GM19328 (cell line): Measurements from ENCODE around the gene TMEM169.

Experiments
- ATAC-seq: cut with Tn5 transposase; IDR thresholded peaks from one replicate; pipeline ENCODE4 v1.9.1; 2021; ENCODE audit warnings: mild to moderate bottlenecking, moderate library complexity; ENCODE audit not compliant: unreplicated experiment

TMEM169 gene

GRCh38 chr2:216081487-216082116 lies at the start of gene TMEM169, which contains the start of gene PECR:
TSS of gene TMEM169 (plus strand) at chr2:216081919. CDS start at chr2:216095964, 14,045 bp downstream.
TSS of gene PECR (minus strand) at chr2:216081809. CDS start at chr2:216081741, 68 bp downstream.
- peak; percentile 94 for ATAC-seq

- ATAC-seq, result peak; percentile 75
Observed at GRCh38 chr2:216031960-216032689, 49.6 kb upstream of the TMEM169 start.

- ATAC-seq, result no peak
Observed at GRCh38 chr2:216033403-216033802, 48.3 kb upstream of the TMEM169 start.

- ATAC-seq, result no peak
Observed at GRCh38 chr2:216034065-216034464, 47.7 kb upstream of the TMEM169 start.

GRCh38 chr2:216039918-216040317 lies 41.8 kb upstream of the TMEM169 start:
- no peak for ATAC-seq

- no peak for ATAC-seq
Observed at GRCh38 chr2:216041438-216041837, 40.3 kb upstream of the TMEM169 start.

GRCh38 chr2:216043949-216044348 lies 37.8 kb upstream of the TMEM169 start:
- ATAC-seq, result no peak

GRCh38 chr2:216044883-216045486 lies 36.7 kb upstream of the TMEM169 start:
- ATAC-seq, result peak; percentile 90

- no peak for ATAC-seq
Observed at GRCh38 chr2:216047397-216047796, 34.3 kb upstream of the TMEM169 start.

GRCh38 chr2:216049452-216049851 lies 32.3 kb upstream of the TMEM169 start:
- ATAC-seq, result no peak

- no peak for ATAC-seq
Observed at GRCh38 chr2:216051350-216051749, 30.4 kb upstream of the TMEM169 start.

GRCh38 chr2:216052420-216052819 lies 29.3 kb upstream of the TMEM169 start:
- no peak for ATAC-seq

- ATAC-seq, result no peak
Observed at GRCh38 chr2:216055680-216056079, 26.0 kb upstream of the TMEM169 start.

GRCh38 chr2:216056739-216057138 lies 25.0 kb upstream of the TMEM169 start:
- no peak for ATAC-seq

GRCh38 chr2:216057688-216058193 lies 24.0 kb upstream of the TMEM169 start:
- peak; percentile 80 for ATAC-seq

- no peak for ATAC-seq
Observed at GRCh38 chr2:216059233-216059834, 22.4 kb upstream of the TMEM169 start.

- no peak for ATAC-seq
Observed at GRCh38 chr2:216064014-216064630, 17.6 kb upstream of the TMEM169 start.

- ATAC-seq, result no peak
Observed at GRCh38 chr2:216064665-216065064, 17.1 kb upstream of the TMEM169 start.

- no peak for ATAC-seq
Observed at GRCh38 chr2:216066230-216066629, 15.5 kb upstream of the TMEM169 start.

- no peak for ATAC-seq
Observed at GRCh38 chr2:216069028-216069427, 12.7 kb upstream of the TMEM169 start.

GRCh38 chr2:216070195-216070594 lies 11.5 kb upstream of the TMEM169 start:
- ATAC-seq, result no peak
